Loucy (cell line): ENCODE results near the gene NEK6.

Experiments used
- EZH2phosphoT487 ChIP-seq: fragments of 200-600 bp; IDR thresholded peaks from 2 replicates; pipeline ENCODE4 v1.6.1; 2018; ENCODE audit warnings: antibody characterized with exemption, mild to moderate bottlenecking, moderate library complexity, borderline replicate concordance
- TF ChIP-seq, protein P1 (sequence below): fragments of 200-600 bp; sonication (generic); conservative IDR thresholded peaks from 2 replicates; pipeline ENCODE4 v1.5.1; 2014; ENCODE audit warnings: mild to moderate bottlenecking, antibody characterized with exemption, low read length

- TF ChIP-seq, protein P1, sequence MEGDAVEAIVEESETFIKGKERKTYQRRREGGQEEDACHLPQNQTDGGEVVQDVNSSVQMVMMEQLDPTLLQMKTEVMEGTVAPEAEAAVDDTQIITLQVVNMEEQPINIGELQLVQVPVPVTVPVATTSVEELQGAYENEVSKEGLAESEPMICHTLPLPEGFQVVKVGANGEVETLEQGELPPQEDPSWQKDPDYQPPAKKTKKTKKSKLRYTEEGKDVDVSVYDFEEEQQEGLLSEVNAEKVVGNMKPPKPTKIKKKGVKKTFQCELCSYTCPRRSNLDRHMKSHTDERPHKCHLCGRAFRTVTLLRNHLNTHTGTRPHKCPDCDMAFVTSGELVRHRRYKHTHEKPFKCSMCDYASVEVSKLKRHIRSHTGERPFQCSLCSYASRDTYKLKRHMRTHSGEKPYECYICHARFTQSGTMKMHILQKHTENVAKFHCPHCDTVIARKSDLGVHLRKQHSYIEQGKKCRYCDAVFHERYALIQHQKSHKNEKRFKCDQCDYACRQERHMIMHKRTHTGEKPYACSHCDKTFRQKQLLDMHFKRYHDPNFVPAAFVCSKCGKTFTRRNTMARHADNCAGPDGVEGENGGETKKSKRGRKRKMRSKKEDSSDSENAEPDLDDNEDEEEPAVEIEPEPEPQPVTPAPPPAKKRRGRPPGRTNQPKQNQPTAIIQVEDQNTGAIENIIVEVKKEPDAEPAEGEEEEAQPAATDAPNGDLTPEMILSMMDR: no peak
- no peak for TF ChIP-seq EZH2phosphoT487
These were observed 9.1 kb downstream of the NEK6 start for GRCh38 chr9:124266826-124267201.
